ENCODE measurements around the gene CFAP46.

CFAP46 gene

GRCh38 chr10:132817701-132818211, 124.6 kb downstream of the CFAP46 start:
- DNase-seq, result no peak

- DNase-seq, result no peak
Observed at GRCh38 chr10:132816718-132817117, 125.7 kb downstream of the CFAP46 start.

DNA sequence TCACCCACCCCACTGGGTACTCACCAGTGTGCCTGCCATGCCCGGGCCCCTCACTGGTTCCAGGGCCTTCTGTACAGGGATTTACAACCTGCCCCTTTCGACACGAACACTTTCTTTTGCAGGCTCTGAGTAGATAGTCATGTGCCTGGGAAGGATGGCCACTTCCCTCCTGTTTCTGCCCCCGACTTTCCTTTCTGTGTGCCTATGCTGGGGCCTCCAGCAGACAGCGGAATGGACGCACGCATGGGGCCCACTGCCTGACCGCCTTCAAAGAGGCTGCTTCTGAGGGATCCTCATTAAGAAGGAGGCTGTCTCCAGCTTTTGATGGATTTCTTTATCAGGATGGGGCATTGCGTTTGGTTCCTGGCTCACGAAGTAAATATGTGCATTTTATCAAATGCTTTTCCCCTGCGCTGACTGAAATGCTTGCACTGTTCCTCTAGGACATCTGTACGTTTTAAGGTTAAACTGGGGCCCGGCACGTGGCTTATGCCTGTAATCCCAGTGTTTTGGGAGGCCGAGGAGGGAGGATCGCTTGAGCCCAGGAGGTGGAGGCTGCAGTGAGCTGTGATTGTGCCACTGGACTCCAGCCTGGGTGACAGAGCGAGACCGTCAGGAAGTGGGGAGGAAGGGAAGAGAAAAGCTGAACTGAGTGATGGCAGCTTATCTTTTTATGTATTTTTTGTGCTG, 127.1 kb downstream of the CFAP46 start:
- no peak for DNase-seq

- DNase-seq, result no peak
Observed at GRCh38 chr10:132814469-132814856, 127.9 kb downstream of the CFAP46 start.

- DNase-seq, result no peak
Observed at GRCh38 chr10:132813560-132814468, 128.6 kb downstream of the CFAP46 start.

DNA sequence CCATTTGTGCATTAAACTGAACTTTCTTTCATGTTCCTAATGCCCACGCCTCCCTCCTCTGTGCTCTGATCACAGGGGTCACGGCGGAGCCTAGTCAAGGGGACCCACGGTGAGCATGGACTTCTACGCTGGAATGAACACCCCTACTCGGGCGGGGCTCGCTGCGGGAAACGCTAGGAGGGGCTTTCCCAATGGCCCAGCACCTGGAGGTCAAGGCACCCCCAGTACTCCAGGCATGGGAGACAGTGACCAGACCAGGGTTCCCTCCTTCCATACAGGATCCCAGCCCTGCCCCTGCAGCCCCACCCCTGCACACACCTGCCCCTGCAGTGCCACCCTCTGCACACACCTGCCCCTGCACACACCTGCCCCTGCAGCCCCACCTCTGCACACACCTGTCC, 129.4 kb downstream of the CFAP46 start:
- DNase-seq, result no peak

DNA sequence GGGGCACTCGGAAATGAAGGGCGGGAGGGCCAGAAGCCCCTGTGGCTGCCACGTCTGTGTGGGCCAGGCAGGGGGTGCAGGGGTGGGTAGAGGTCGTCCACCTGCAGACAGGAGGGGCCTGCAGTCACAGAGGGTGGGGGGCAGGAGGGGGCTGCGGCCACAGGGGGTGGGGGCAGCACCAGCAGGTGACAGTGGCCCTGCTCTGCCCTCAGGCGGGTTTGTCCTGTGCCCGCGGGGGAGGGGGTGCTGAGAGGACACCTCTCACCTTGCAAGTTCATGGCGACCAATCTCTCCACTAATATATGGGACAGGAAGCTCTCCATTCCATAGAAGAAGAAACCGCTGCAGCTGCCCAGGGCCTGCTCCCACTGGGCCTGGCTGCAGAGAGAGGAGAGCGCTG, 129.8 kb downstream of the CFAP46 start:
- DNase-seq, result no peak

DNA sequence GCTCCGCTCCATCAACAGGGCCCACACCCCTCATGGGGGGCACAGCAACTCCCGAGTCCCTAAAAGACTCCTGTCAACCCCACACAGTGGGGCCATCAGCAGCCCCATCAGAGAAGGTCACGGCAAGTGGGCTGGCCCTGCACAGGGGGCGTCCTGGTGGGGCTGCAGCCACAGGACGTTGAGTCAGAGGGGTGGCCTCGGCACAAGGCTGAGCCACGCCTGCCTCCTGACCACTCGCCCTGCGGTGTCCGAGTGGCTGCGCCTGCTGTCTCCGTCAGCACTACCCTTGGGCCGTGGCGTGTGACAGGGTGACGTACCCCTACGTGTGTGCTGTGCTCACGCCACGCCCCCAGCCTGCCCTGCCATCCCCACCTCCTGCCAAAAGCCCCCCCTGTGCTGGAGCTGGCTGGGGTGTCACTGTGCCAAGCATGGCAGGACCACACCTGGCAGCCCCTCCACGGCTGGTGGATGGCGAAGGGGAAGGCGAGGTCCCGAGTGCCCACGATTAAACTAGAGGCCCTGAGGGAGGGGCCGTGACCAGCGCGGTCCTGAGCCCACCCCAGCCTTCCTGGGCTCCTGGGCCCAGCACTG, 130.4 kb downstream of the CFAP46 start:
- no peak for DNase-seq

GRCh38 chr10:132810807-132811700, 131.3 kb downstream of the CFAP46 start:
- no peak for DNase-seq

GRCh38 chr10:132810141-132810806, 132.1 kb downstream of the CFAP46 start:
- DNase-seq, result no peak

DNA sequence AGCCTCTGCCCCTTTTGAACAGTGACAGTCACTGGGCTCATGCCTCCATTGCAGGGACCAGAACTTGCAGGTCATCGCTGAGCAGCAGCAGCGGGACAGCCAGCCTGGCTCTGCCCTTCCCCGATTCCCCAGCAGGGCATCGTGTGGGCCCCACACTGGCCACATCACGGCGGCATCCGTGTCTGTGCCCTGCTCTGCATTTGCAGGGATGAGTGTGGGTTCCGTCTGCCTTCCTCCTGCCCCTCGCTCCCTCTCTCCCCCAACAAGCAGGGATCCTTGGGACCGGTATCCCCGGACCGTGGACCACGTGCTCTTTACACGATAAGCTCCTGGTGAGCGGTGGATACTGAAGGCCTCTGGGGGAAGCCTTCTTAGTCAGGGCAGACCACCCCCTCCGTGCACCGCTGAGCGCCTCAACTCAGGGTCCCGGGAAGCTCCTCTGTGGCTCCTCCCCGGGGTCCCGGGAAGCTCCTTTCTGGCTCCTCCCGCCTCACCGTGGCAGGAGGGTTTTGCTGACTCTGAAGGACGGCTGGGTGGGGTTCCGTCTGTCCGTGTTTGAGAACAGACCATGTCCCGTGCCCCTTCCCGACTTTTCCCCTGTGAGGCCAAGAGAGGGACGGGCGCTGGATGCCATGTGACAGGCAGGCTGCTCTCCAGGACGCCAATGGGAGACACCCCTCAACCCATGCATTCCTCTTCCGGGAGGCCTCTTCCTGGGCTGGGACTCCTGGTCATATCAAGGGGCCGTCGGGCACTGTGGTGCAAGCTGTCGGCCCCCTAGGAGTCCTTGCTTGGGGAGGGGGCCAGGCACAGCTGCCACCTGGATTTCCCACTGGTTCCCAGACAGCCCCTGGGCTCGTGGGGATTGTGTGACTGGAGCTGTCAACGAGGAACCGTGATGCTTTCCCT, 132.9 kb downstream of the CFAP46 start:
- no peak for DNase-seq

GRCh38 chr10:132808383-132809231, 133.8 kb downstream of the CFAP46 start:
- DNase-seq, result no peak

- DNase-seq, result no peak
Observed at GRCh38 chr10:132807621-132808049, 134.7 kb downstream of the CFAP46 start.

- DNase-seq, result no peak
Observed at GRCh38 chr10:132806561-132807003, 135.8 kb downstream of the CFAP46 start.

GRCh38 chr10:132806110-132806509, 136.3 kb downstream of the CFAP46 start:
- DNase-seq, result no peak

- no peak for DNase-seq
Observed at GRCh38 chr10:132805599-132805998, 136.8 kb downstream of the CFAP46 start.

DNA sequence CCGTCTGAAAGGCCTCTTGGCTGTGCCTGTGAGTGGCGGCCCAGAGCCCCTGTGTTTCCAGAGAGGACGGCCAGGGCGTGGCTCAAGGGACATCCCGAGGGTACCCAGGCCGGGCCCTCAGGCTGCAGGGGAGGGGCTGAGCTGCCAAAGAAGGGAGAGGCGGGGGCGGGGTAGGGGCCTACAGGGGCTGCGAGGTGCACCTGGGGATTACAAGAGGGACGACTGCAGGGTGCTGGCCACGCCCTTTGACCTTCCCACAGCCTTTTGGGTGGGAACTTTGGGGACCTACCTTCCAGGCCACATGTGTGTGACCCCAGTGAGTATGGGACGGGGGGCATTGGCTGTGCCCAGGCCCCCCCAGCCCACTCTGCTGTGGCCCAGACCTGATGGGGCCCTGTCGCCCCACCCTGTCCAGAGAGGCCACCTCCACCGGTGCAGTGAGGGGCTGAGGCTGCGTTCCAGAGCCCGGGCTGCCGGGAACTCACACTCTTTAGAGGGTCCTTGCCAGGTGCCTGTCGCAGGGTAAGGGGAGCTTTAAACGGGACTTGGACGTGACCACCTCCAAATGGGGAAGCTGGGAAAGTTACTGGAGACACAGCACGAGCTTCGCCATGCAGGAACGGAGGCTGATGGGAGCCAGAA, 137.5 kb downstream of the CFAP46 start:
- DNase-seq, result no peak

DNA sequence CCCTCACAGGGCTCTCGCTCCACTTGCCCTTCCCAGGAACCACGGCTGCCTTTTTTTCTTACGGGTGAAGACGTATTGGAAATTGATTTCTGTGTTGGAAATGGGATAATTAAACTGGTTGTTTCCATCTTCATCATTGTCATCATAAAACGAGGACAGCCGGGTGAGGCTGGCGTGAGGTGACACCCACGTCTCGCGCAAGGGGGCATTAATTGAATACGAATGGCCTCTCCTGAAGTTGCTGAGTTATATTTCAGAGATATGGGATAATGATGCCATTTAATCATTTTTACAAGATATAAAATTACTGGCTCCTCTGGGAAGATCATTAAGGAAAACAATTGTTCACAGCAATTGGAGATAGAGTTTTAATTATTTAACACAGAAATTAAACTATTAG, 138.1 kb downstream of the CFAP46 start:
- no peak for DNase-seq
